PC-9 (cell line): ENCODE results near the gene CAPN13. TPM values are rescaled to one million over a fixed set of nuclear protein-coding genes. Genes with fewer than 3 reads are reported as not detected.

Experiments used
- BruUV-seq: library from RNA; stranded (reverse); fragments of 400-500 nt; replicated peaks from 2 replicates; lab custom pipeline; 2021; lab: Mats Ljungman, UMichigan
- CTCF ChIA-PET: fragments of 300-600 bp; sonication (Branson Sonifier 250); formaldehyde crosslinking; loops from one replicate; lab custom pipeline; 2022; ENCODE audit warnings: antibody characterized with exemption; lab: Charles Lee
- POLR2A ChIA-PET: fragments of 300-600 bp; sonication (Branson Sonifier 250); formaldehyde crosslinking; loops from one replicate; lab custom pipeline; 2022; ENCODE audit warnings: antibody characterized with exemption; ENCODE audit not compliant: unreplicated experiment; lab: Charles Lee
- DNase-seq, 2 experiments: peaks; one replicate each; pipeline versions ENCODE4 v3.0.0 to v3.0.0-alpha.2; 2015 to 2022; ENCODE audit warnings: mixed read lengths in 1 of 2
- H2AFZ ChIP-seq: fragments of 200-600 bp; sonication (generic); 2 replicates; pipeline ENCODE4 v1.8.1; 2017; ENCODE audit warnings: antibody characterized with exemption
- H3F3A ChIP-seq: fragments of 200-600 bp; sonication (generic); 2 replicates; pipeline ENCODE4 v1.8.1; 2017; ENCODE audit warnings: antibody characterized with exemption, mild to moderate bottlenecking, low read depth; ENCODE audit not compliant: insufficient read depth
- H3K27ac ChIP-seq: fragments of 200-600 bp; sonication (generic); 2 replicates; pipeline ENCODE4 v1.6.1; 2016; ENCODE audit warnings: mixed run types
- H3K27me3 ChIP-seq: fragments of 200-600 bp; sonication (generic); 2 replicates; pipeline ENCODE4 v1.6.1; 2016; ENCODE audit warnings: low read depth, mixed run types; ENCODE audit not compliant: insufficient read depth
- H3K36me3 ChIP-seq: fragments of 200-600 bp; sonication (generic); 2 replicates; pipeline ENCODE4 v1.6.1; 2016; ENCODE audit warnings: low read depth, mixed run types
- H3K4me1 ChIP-seq: fragments of 200-600 bp; sonication (generic); replicated peaks from 2 replicates; pipeline ENCODE4 v1.6.1; 2016; ENCODE audit warnings: mixed run types; ENCODE audit not compliant: insufficient read depth
- H3K4me2 ChIP-seq: fragments of 200-600 bp; sonication (generic); 2 replicates; pipeline ENCODE4 v1.6.1; 2017; ENCODE audit warnings: mixed run types
- H3K4me3 ChIP-seq: fragments of 200-600 bp; sonication (generic); 2 replicates; pipeline ENCODE4 v1.6.1; 2016; ENCODE audit warnings: mixed run types
- H3K79me2 ChIP-seq: fragments of 200-600 bp; sonication (generic); 2 replicates; pipeline ENCODE4 v1.6.1; 2017; ENCODE audit warnings: low read depth, mixed run types
- H3K9me2 ChIP-seq: fragments of 200-600 bp; sonication (generic); 2 replicates; pipeline ENCODE4 v1.8.1; 2017; ENCODE audit warnings: mild to moderate bottlenecking; ENCODE audit not compliant: insufficient read depth
- H3K9me3 ChIP-seq: fragments of 200-600 bp; sonication (generic); 2 replicates; pipeline ENCODE4 v1.8.1; 2016; ENCODE audit warnings: low read depth; ENCODE audit not compliant: insufficient read depth
- H4K20me1 ChIP-seq: fragments of 200-600 bp; sonication (generic); 2 replicates; pipeline ENCODE4 v1.8.1; 2017; ENCODE audit not compliant: insufficient read depth
- CTCF ChIP-seq: fragments of 200-600 bp; sonication (generic); conservative IDR thresholded peaks from 2 replicates; pipeline ENCODE4 v1.6.1; 2017; ENCODE audit warnings: mixed run types, antibody characterized with exemption, mild to moderate bottlenecking, moderate library complexity
- EZH2 ChIP-seq: fragments of 200-600 bp; sonication (generic); IDR thresholded peaks from 2 replicates; pipeline ENCODE4 v1.8.0; 2017; ENCODE audit warnings: antibody characterized with exemption, low read depth
- intact Hi-C: fragments of 100-400 bp; cut with micrococcal nuclease; formaldehyde crosslinking; loops from one replicate; pipeline ENCODE4 v1.10.0; 2022; ENCODE audit not compliant: unreplicated experiment
- total RNA-seq: library from RNA; stranded (reverse); gene quantifications from 2 replicates; pipeline ENCODE4 v1.2.3, GENCODE V29; 2021

CAPN13 gene
- total RNA-seq, 1 experiment from 2014 or later: 1.5 TPM

GRCh38 chr2:30756971-30757370, 50.3 kb downstream of the CAPN13 start:
- Histone ChIP-seq H3K4me2 (no peak overlapping the region), H3K4me1 (peaks cover 24% of the 10 kb centered on the region), H3F3A (peaks cover 12% of the 10 kb centered on the region; the same call in 1 of the 2 replicates), H3K36me3 (no peaks in the 10 kb centered on the region), H3K9me2 (peaks cover 5% of the 10 kb centered on the region), H3K27me3 (no peaks in the 10 kb centered on the region), H3K27ac (no peak overlapping the region), H3K9me3 (no peaks in the 10 kb centered on the region), H4K20me1 (no peaks in the 10 kb centered on the region), H2AFZ (no peak overlapping the region), H3K79me2 (no peaks in the 10 kb centered on the region), H3K4me3 (no peak overlapping the region)
- no peak for DNase-seq
- CTCF ChIA-PET: no interaction called here
- intact Hi-C loops: no loop called here
- POLR2A ChIA-PET: no interaction called here
- no TSS peak for BruUV-seq
- TF ChIP-seq EZH2 (no peak), CTCF (no peak)

GRCh38 chr2:30756051-30756719, 51.1 kb downstream of the CAPN13 start:
- H3K4me1 ChIP-seq: peaks cover 24% of the 10 kb centered on the region
- TF ChIP-seq CTCF (no peak), EZH2 (no peak)
- H2AFZ ChIP-seq: 0 out of 2 replicates have a peak overlapping the region, but pooled peaks have one; percentile 2
- peak overlapping the region; percentile 64 for H3K4me2 ChIP-seq
- H3K27ac ChIP-seq: peak overlapping the region; percentile 16; the same call in 1 of the 2 replicates
- no peaks in the 10 kb centered on the region for H4K20me1 ChIP-seq
- ChIA-PET POLR2A (no interaction called here), CTCF (no interaction called here)
- intact Hi-C loops: no loop called here
- H3F3A ChIP-seq: peaks cover 12% of the 10 kb centered on the region; the same call in 1 of the 2 replicates
- H3K9me3 ChIP-seq: no peaks in the 10 kb centered on the region
- no TSS peak for BruUV-seq
- no peaks in the 10 kb centered on the region for H3K36me3 ChIP-seq
- H3K27me3 ChIP-seq: no peaks in the 10 kb centered on the region
- no peaks in the 10 kb centered on the region for H3K79me2 ChIP-seq
- H3K9me2 ChIP-seq: peaks cover 5% of the 10 kb centered on the region
- DNase-seq: peak; percentile 48 to 92
- H3K4me3 ChIP-seq: 0 out of 2 replicates have a peak overlapping the region, but pooled peaks have one; percentile 11

GRCh38 chr2:30753630-30754029, 53.6 kb downstream of the CAPN13 start:
- Histone ChIP-seq H3K4me2 (no peak overlapping the region), H3K4me3 (no peak overlapping the region), H3K36me3 (no peaks in the 10 kb centered on the region), H3K27me3 (no peaks in the 10 kb centered on the region), H3F3A (peaks cover 12% of the 10 kb centered on the region; the same call in 1 of the 2 replicates), H2AFZ (no peak overlapping the region), H3K9me3 (no peaks in the 10 kb centered on the region), H4K20me1 (no peaks in the 10 kb centered on the region), H3K4me1 (peaks cover 30% of the 10 kb centered on the region), H3K9me2 (peaks cover 5% of the 10 kb centered on the region), H3K79me2 (no peaks in the 10 kb centered on the region), H3K27ac (no peak overlapping the region)
- ChIA-PET POLR2A (no interaction called here), CTCF (no interaction called here)
- no TSS peak for BruUV-seq
- TF ChIP-seq CTCF (no peak), EZH2 (no peak)
- no peak for DNase-seq
- intact Hi-C loops: no loop called here
